Right lung (tissue), 10 donors: ENCODE results near the gene TLE6. TPM values are rescaled to one million over a fixed set of nuclear protein-coding genes. Genes with fewer than 3 reads are reported as not detected.
"Not testable (repeated sequence)": the region's sequence is repeated elsewhere in the genome, so short reads cannot be mapped to it uniquely, and the experiment has no call there.

Experiments used
- DNase-seq, 2 donors: peaks; one replicate each; pipeline ENCODE4 v3.0.0-alpha.2; 2013
- long read RNA-seq, 8 donors: transcript quantifications; one replicate each; lab custom pipeline, GENCODE V29; 2026
- polyA plus RNA-seq, 5 donors: library from polyadenylated mRNA; unstranded; fragments of 120-200 nt; gene quantifications; one replicate each; pipeline versions ENCODE4 v1.2.1 to v1.2.3, GENCODE V29; 2013; ENCODE audit warnings: inconsistent platforms in 1 of 5, low replicate concordance in 1 of 5; ENCODE audit not compliant: insufficient read length in 5 of 5, insufficient read depth in 1 of 5

Gene TLE6
- polyA plus RNA-seq: 10 to 100 TPM in 3 of 5 donors, 1 to 10 TPM in 2; 8.2 to 13.6 (median 11.8) TPM
- long read RNA-seq, donor 1: 0 reads
- long read RNA-seq, donor 2: 0 reads
- long read RNA-seq, donor 3, partial matches to known transcripts: 63 of 79 reads
- long read RNA-seq, donor 3, other reads (novel, unspliced or antisense): 15 of 79 reads
- long read RNA-seq, donor 4, partial matches to known transcripts: 86 of 102 reads
- long read RNA-seq, donor 4, other reads (novel, unspliced or antisense): 15 of 102 reads
- long read RNA-seq, donor 5, partial matches to known transcripts: 171 of 476 reads
- long read RNA-seq, donor 5, other reads (novel, unspliced or antisense): 305 of 476 reads
- long read RNA-seq, donor 6, partial matches to known transcripts: 0 of 1 reads
- long read RNA-seq, donor 6, other reads (novel, unspliced or antisense): 0 of 1 reads
- long read RNA-seq, donor 7, partial matches to known transcripts: 0 of 1 reads
- long read RNA-seq, donor 7, other reads (novel, unspliced or antisense): 0 of 1 reads
- long read RNA-seq, donor 8: 0 reads

- DNase-seq: peak; percentile 95 to 96
Observed at GRCh38 chr19:2977001-2977745, at the start of gene TLE6. TSS of gene TLE6 (plus strand) at chr19:2977564. CDS start at chr19:2978234, 670 bp downstream.

GRCh38 chr19:2933490-2933910 lies 43.9 kb upstream of the TLE6 start:
- DNase-seq: no peak

GRCh38 chr19:2935863-2936262 lies 41.5 kb upstream of the TLE6 start:
- not testable (repeated sequence) for DNase-seq

- no peak for DNase-seq
Observed at GRCh38 chr19:2942928-2943640, 34.3 kb upstream of the TLE6 start.

GRCh38 chr19:2944403-2944774 lies 33.0 kb upstream of the TLE6 start:
- DNase-seq: no peak

GRCh38 chr19:2944775-2945574 lies 32.4 kb upstream of the TLE6 start, which contains the start of gene ZNF77:
TSS of gene ZNF77 (minus strand) at chr19:2944971. CDS start at chr19:2944840, 131 bp downstream.
- DNase-seq: peak; percentile 97 to 98

- no peak for DNase-seq
Observed at GRCh38 chr19:2945575-2946184, 31.7 kb upstream of the TLE6 start.

- no peak for DNase-seq
Observed at GRCh38 chr19:2949939-2950285, 27.5 kb upstream of the TLE6 start.

GRCh38 chr19:2950286-2951124 lies 26.9 kb upstream of the TLE6 start:
- peak; percentile 99 to 100 for DNase-seq

GRCh38 chr19:2952953-2953481 lies 24.3 kb upstream of the TLE6 start:
- DNase-seq: peak; percentile 53 to 62

- no peak for DNase-seq
Observed at GRCh38 chr19:2957160-2957559, 20.2 kb upstream of the TLE6 start.

- no peak for DNase-seq
Observed at GRCh38 chr19:2960120-2960519, 17.2 kb upstream of the TLE6 start.

GRCh38 chr19:2962018-2962670 lies 15.2 kb upstream of the TLE6 start:
- DNase-seq: peak; percentile 73 to 83

- DNase-seq: no peak
Observed at GRCh38 chr19:2963122-2963521, 14.2 kb upstream of the TLE6 start.

- not testable (repeated sequence) for DNase-seq
Observed at GRCh38 chr19:2963631-2964030, 13.7 kb upstream of the TLE6 start.

- no peak for DNase-seq
Observed at GRCh38 chr19:2964874-2965273, 12.5 kb upstream of the TLE6 start.

- DNase-seq: no peak
Observed at GRCh38 chr19:2967972-2968371, 9.4 kb upstream of the TLE6 start.

- DNase-seq: peak; percentile 89 to 93
Observed at GRCh38 chr19:2969104-2969504, 8.3 kb upstream of the TLE6 start.
